ENCODE data around the gene MRPL14. TPM values are rescaled to one million over a fixed set of nuclear protein-coding genes. Genes with fewer than 3 reads are reported as not detected.

The MRPL14 gene
- total and polyA plus RNA-seq, 2 experiments from 2014 or later = 62.6 to 191 TPM

DNA sequence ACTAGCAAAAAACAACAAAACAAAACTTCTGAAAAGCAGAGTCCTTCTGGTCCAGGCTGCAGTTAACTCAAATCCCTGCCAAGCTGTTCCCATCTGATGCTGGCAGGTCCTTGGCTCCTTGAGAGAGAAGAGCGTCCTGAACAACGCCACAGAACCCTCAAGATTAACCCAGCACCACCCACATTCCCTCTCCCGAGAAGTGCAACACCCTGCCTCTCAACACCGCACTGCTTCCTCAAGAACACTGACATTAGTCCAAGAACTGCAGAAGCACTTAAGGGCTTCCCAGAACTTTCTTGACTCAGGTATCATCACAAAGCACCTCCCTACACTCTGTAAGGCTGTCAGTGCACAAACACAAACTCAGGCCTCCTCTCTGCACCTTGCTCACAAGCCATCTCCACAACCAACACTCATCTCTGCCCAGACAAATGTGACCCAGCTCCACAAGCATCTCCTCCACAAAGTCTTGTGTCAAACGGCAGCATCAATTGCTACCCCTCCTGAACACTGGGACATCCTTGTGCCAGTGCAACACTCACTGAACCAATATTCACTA, 7.5 kb downstream of the MRPL14 start:
- Mint-ChIP-seq H3K4me3 (no peak overlapping the region; the same call in 2 of the 3 replicates), H3K27ac (peak overlapping the region; percentile 1; the same call in 1 of the 2 replicates), H3K36me3 (ENCODE audit: low read depth) (peaks cover 12% of the 10 kb centered on the region), H3K27me3 (ENCODE audit: insufficient read depth, low read depth, poor library complexity) (peaks cover 4% of the 10 kb centered on the region), H3K4me1 (peaks cover 60% of the 10 kb centered on the region), H3K9me3 (no peaks in the 10 kb centered on the region)
- Histone ChIP-seq H3F3A (replicated peaks; ENCODE audit: low read depth) (no peaks in the 10 kb centered on the region), H3K4me1 (ENCODE audit: insufficient read depth) (peaks cover 65% of the 10 kb centered on the region), H3K27ac (ENCODE audit: low read depth) (peak overlapping the region; percentile 63; the same call in 1 of the 2 replicates), H3K4me2 (no peak overlapping the region), H3K4me3 (no peak overlapping the region), H2AFZ (no peak overlapping the region), H3K27me3 (ENCODE audit: insufficient read depth) (no peaks in the 10 kb centered on the region), H3K79me2 (replicated peaks; ENCODE audit: insufficient read depth) (peaks cover 100% of the 10 kb centered on the region), H4K20me1 (replicated peaks; ENCODE audit: insufficient read depth) (peaks cover 91% of the 10 kb centered on the region), H3K9me2 (ENCODE audit: insufficient read depth) (no peaks in the 10 kb centered on the region), H3K36me3 (ENCODE audit: insufficient read depth) (no peaks in the 10 kb centered on the region; the same call in 1 of the 2 replicates)
- DNase-seq (ENCODE audit: low spot score) (no peak), ATAC-seq (no peak)
- TF ChIP-seq POLR2AphosphoS5 (IDR thresholded peaks at IDR 0.05; ENCODE audit: low read depth) (no peak), ZNF114 (CRISPR knock-in tag; IDR thresholded peaks at IDR 0.05) (no peak), EZH2phosphoT487 (IDR thresholded peaks at IDR 0.05; ENCODE audit: unreplicated experiment) (no peak), NANOG (IDR thresholded peaks at IDR 0.05; ENCODE audit: borderline replicate concordance) (no peak), ZNF331 (CRISPR knock-in tag; IDR thresholded peaks at IDR 0.05; ENCODE audit: low read depth) (no peak), CREB1 (CRISPR knock-in tag; IDR thresholded peaks at IDR 0.05; ENCODE audit: low read depth) (no peak), STAT1 (IDR thresholded peaks at IDR 0.05; ENCODE audit: unreplicated experiment) (no peak)
- TF ChIP-seq, protein P1, sequence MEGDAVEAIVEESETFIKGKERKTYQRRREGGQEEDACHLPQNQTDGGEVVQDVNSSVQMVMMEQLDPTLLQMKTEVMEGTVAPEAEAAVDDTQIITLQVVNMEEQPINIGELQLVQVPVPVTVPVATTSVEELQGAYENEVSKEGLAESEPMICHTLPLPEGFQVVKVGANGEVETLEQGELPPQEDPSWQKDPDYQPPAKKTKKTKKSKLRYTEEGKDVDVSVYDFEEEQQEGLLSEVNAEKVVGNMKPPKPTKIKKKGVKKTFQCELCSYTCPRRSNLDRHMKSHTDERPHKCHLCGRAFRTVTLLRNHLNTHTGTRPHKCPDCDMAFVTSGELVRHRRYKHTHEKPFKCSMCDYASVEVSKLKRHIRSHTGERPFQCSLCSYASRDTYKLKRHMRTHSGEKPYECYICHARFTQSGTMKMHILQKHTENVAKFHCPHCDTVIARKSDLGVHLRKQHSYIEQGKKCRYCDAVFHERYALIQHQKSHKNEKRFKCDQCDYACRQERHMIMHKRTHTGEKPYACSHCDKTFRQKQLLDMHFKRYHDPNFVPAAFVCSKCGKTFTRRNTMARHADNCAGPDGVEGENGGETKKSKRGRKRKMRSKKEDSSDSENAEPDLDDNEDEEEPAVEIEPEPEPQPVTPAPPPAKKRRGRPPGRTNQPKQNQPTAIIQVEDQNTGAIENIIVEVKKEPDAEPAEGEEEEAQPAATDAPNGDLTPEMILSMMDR (conservative IDR thresholded peaks at IDR 0.05; ENCODE audit: low read depth in 2 of 2) = no peak
- TF ChIP-seq, protein P2, sequence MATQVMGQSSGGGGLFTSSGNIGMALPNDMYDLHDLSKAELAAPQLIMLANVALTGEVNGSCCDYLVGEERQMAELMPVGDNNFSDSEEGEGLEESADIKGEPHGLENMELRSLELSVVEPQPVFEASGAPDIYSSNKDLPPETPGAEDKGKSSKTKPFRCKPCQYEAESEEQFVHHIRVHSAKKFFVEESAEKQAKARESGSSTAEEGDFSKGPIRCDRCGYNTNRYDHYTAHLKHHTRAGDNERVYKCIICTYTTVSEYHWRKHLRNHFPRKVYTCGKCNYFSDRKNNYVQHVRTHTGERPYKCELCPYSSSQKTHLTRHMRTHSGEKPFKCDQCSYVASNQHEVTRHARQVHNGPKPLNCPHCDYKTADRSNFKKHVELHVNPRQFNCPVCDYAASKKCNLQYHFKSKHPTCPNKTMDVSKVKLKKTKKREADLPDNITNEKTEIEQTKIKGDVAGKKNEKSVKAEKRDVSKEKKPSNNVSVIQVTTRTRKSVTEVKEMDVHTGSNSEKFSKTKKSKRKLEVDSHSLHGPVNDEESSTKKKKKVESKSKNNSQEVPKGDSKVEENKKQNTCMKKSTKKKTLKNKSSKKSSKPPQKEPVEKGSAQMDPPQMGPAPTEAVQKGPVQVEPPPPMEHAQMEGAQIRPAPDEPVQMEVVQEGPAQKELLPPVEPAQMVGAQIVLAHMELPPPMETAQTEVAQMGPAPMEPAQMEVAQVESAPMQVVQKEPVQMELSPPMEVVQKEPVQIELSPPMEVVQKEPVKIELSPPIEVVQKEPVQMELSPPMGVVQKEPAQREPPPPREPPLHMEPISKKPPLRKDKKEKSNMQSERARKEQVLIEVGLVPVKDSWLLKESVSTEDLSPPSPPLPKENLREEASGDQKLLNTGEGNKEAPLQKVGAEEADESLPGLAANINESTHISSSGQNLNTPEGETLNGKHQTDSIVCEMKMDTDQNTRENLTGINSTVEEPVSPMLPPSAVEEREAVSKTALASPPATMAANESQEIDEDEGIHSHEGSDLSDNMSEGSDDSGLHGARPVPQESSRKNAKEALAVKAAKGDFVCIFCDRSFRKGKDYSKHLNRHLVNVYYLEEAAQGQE (IDR thresholded peaks at IDR 0.05; ENCODE audit: unreplicated experiment) = no peak
- TF ChIP-seq, protein P3, sequence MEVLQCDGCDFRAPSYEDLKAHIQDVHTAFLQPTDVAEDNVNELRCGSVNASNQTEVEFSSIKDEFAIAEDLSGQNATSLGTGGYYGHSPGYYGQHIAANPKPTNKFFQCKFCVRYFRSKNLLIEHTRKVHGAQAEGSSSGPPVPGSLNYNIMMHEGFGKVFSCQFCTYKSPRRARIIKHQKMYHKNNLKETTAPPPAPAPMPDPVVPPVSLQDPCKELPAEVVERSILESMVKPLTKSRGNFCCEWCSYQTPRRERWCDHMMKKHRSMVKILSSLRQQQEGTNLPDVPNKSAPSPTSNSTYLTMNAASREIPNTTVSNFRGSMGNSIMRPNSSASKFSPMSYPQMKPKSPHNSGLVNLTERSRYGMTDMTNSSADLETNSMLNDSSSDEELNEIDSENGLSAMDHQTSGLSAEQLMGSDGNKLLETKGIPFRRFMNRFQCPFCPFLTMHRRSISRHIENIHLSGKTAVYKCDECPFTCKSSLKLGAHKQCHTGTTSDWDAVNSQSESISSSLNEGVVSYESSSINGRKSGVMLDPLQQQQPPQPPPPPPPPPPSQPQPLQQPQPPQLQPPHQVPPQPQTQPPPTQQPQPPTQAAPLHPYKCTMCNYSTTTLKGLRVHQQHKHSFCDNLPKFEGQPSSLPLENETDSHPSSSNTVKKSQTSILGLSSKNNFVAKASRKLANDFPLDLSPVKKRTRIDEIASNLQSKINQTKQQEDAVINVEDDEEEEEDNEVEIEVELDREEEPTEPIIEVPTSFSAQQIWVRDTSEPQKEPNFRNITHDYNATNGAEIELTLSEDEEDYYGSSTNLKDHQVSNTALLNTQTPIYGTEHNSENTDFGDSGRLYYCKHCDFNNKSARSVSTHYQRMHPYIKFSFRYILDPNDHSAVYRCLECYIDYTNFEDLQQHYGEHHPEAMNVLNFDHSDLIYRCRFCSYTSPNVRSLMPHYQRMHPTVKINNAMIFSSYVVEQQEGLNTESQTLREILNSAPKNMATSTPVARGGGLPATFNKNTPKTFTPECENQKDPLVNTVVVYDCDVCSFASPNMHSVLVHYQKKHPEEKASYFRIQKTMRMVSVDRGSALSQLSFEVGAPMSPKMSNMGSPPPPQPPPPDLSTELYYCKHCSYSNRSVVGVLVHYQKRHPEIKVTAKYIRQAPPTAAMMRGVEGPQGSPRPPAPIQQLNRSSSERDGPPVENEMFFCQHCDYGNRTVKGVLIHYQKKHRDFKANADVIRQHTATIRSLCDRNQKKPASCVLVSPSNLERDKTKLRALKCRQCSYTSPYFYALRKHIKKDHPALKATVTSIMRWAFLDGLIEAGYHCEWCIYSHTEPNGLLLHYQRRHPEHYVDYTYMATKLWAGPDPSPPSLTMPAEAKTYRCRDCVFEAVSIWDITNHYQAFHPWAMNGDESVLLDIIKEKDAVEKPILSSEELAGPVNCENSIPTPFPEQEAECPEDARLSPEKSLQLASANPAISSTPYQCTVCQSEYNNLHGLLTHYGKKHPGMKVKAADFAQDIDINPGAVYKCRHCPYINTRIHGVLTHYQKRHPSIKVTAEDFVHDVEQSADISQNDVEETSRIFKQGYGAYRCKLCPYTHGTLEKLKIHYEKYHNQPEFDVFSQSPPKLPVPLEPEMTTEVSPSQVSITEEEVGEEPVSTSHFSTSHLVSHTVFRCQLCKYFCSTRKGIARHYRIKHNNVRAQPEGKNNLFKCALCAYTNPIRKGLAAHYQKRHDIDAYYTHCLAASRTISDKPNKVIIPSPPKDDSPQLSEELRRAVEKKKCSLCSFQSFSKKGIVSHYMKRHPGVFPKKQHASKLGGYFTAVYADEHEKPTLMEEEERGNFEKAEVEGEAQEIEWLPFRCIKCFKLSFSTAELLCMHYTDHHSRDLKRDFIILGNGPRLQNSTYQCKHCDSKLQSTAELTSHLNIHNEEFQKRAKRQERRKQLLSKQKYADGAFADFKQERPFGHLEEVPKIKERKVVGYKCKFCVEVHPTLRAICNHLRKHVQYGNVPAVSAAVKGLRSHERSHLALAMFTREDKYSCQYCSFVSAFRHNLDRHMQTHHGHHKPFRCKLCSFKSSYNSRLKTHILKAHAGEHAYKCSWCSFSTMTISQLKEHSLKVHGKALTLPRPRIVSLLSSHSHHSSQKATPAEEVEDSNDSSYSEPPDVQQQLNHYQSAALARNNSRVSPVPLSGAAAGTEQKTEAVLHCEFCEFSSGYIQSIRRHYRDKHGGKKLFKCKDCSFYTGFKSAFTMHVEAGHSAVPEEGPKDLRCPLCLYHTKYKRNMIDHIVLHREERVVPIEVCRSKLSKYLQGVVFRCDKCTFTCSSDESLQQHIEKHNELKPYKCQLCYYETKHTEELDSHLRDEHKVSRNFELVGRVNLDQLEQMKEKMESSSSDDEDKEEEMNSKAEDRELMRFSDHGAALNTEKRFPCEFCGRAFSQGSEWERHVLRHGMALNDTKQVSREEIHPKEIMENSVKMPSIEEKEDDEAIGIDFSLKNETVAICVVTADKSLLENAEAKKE (CRISPR knock-in tag; IDR thresholded peaks at IDR 0.05) = no peak

All from GM23338 (cell line).